Left kidney (tissue), 2 donors: ENCODE measurements around the gene NLRP11. TPM values are rescaled to one million over a fixed set of nuclear protein-coding genes. Genes with fewer than 3 reads are reported as not detected.
"Not testable (repeated sequence)": the region's sequence is repeated elsewhere in the genome, so short reads cannot be mapped to it uniquely, and the experiment has no call there.

Source experiments
- DNase-seq: peaks from one replicate; pipeline ENCODE4 v3.0.0-alpha.2; 2013
- polyA plus RNA-seq: library from polyadenylated mRNA; unstranded; fragments of 120-200 nt; gene quantifications from one replicate; pipeline ENCODE4 v1.2.1, GENCODE V29; 2013; ENCODE audit not compliant: insufficient read length

NLRP11 gene
- polyA plus RNA-seq, 1 donor = 0.25 TPM

GRCh38 chr19:55778331-55778730 is 53.5 kb downstream of the NLRP11 start:
- no peak for DNase-seq

- no peak for DNase-seq
Observed at GRCh38 chr19:55777528-55777927, 54.3 kb downstream of the NLRP11 start.

- DNase-seq = not testable (repeated sequence)
Observed at GRCh38 chr19:55769632-55770031, 62.2 kb downstream of the NLRP11 start.

GRCh38 chr19:55768818-55769217 is 63.0 kb downstream of the NLRP11 start, which contains the start of gene RFPL4AL1:
Gene RFPL4AL1 (plus strand): TSS chr19:55769118. CDS start chr19:55771805, 2,687 bp downstream.
- not testable (repeated sequence) for DNase-seq

GRCh38 chr19:55766466-55766865 is 65.3 kb downstream of the NLRP11 start:
- DNase-seq = no peak

- DNase-seq = not testable (repeated sequence)
Observed at GRCh38 chr19:55758797-55759196, 73.0 kb downstream of the NLRP11 start, which contains the start of gene RFPL4A. Gene RFPL4A (plus strand): TSS chr19:55759097. CDS start chr19:55761801, 2,704 bp downstream.

- DNase-seq = not testable (repeated sequence)
Observed at GRCh38 chr19:55756808-55757207, 75.0 kb downstream of the NLRP11 start.

GRCh38 chr19:55753401-55753800 is 78.4 kb downstream of the NLRP11 start:
- DNase-seq = no peak

- no peak for DNase-seq
Observed at GRCh38 chr19:55750715-55751114, 81.1 kb downstream of the NLRP11 start.

- no peak for DNase-seq
Observed at GRCh38 chr19:55738302-55738701, 93.5 kb downstream of the NLRP11 start, which contains the start of gene NLRP9. Gene NLRP9 (minus strand): TSS chr19:55738402. CDS start chr19:55738374, 28 bp downstream.

Other genes with a start within 250 kb of the NLRP11 start
- gene FIZ1, start 232.5 kb downstream of the NLRP11 start, polyA plus RNA-seq = 20.7 TPM
- gene ZNF524, start 231.7 kb downstream of the NLRP11 start, polyA plus RNA-seq = 5.4 TPM
- gene ZNF865, start 226.4 kb downstream of the NLRP11 start, polyA plus RNA-seq = 6.3 TPM
- 10.0 TPM for gene ZNF784, start 207.4 kb downstream of the NLRP11 start, polyA plus RNA-seq
- gene ZNF580, start 191.0 kb downstream of the NLRP11 start, polyA plus RNA-seq = 39.9 TPM
- 20.7 TPM for gene ZNF581, start 188.3 kb downstream of the NLRP11 start, polyA plus RNA-seq
- 19.3 TPM for gene CCDC106, start 183.8 kb downstream of the NLRP11 start, polyA plus RNA-seq
- 164 TPM for gene U2AF2, start 177.0 kb downstream of the NLRP11 start, polyA plus RNA-seq
- 83.3 TPM for gene EPN1, start 156.8 kb downstream of the NLRP11 start, polyA plus RNA-seq
- 0.17 TPM for gene NLRP9, start 93.6 kb downstream of the NLRP11 start, polyA plus RNA-seq
- not detected for gene RFPL4A, start 72.9 kb downstream of the NLRP11 start, polyA plus RNA-seq
- 0.25 TPM for gene RFPL4AL1, start 62.9 kb downstream of the NLRP11 start, polyA plus RNA-seq
- not detected for gene NLRP4, start 4.5 kb upstream of the NLRP11 start, polyA plus RNA-seq
- not detected for gene NLRP13, start 100.3 kb upstream of the NLRP11 start, polyA plus RNA-seq
- gene NLRP8, start 115.8 kb upstream of the NLRP11 start, polyA plus RNA-seq = 0.03 TPM
- not detected for gene NLRP5, start 154.8 kb upstream of the NLRP11 start, polyA plus RNA-seq